22Rv1 (cell line): ENCODE results near the gene HSD3B2.

Experiments used
- CTCF ChIP-seq: fragments of 450-650 bp; IDR thresholded peaks from 2 replicates; pipeline ENCODE4 v1.5.1; 2017; ENCODE audit warnings: mild to moderate bottlenecking
- ZFX ChIP-seq: fragments of 450-650 bp; IDR thresholded peaks from 2 replicates; pipeline ENCODE4 v1.6.1; 2017; ENCODE audit warnings: antibody characterized with exemption, borderline replicate concordance

- TF ChIP-seq CTCF, result no peak
- no peak for TF ChIP-seq ZFX
Measured at GRCh38 chr1:119385650-119386049, 29.3 kb upstream of the HSD3B2 start.
